ENCODE data around the gene BCAR3.

GRCh38 chr1:93661829-93662474 lies 19.7 kb downstream of the BCAR3 start:
- TF ChIP-seq POLR2AphosphoS5 (IDR thresholded peaks at IDR 0.05; ENCODE audit: low read depth, low read length) (no peak), POLR2A (IDR thresholded peaks at IDR 0.05; ENCODE audit: low read depth, low read length) (no peak), TAF1 (IDR thresholded peaks at IDR 0.05; ENCODE audit: borderline replicate concordance, low read depth, low read length) (no peak)

All from GM12892 (cell line).